GM12874 (cell line): ENCODE results near the gene CETP.

Experiments
- TF ChIP-seq, protein P1 (sequence below): IDR thresholded peaks from 2 replicates; pipeline ENCODE4 v1.5.1; 2011; ENCODE audit warnings: low read depth, mild to moderate bottlenecking, control low read depth, low read length, moderate library complexity; ENCODE audit not compliant: insufficient read depth

The CETP gene

GRCh38 chr16:56982695-56983094 lies 20.9 kb downstream of the CETP start:
- TF ChIP-seq, protein P1, sequence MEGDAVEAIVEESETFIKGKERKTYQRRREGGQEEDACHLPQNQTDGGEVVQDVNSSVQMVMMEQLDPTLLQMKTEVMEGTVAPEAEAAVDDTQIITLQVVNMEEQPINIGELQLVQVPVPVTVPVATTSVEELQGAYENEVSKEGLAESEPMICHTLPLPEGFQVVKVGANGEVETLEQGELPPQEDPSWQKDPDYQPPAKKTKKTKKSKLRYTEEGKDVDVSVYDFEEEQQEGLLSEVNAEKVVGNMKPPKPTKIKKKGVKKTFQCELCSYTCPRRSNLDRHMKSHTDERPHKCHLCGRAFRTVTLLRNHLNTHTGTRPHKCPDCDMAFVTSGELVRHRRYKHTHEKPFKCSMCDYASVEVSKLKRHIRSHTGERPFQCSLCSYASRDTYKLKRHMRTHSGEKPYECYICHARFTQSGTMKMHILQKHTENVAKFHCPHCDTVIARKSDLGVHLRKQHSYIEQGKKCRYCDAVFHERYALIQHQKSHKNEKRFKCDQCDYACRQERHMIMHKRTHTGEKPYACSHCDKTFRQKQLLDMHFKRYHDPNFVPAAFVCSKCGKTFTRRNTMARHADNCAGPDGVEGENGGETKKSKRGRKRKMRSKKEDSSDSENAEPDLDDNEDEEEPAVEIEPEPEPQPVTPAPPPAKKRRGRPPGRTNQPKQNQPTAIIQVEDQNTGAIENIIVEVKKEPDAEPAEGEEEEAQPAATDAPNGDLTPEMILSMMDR, result no peak

DNA sequence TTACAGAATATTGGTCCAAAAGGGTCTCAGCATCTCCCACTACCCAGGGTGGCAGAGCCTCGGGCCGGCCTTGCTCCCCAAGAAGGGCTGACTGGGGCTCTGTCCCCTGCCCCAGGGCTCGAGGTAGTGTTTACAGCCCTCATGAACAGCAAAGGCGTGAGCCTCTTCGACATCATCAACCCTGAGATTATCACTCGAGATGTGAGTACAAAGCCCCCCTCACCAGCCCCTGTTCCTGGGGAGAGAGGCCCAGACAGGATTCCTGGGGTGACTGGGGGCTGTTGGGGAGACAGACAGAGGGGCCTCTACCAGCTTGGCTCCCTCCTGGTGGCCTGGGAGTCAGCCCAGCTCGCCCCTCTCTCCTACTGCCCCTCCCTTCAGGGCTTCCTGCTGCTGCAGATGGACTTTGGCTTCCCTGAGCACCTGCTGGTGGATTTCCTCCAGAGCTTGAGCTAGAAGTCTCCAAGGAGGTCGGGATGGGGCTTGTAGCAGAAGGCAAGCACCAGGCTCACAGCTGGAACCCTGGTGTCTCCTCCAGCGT lies 21.5 kb downstream of the CETP start:
- TF ChIP-seq, protein P1, result no peak

DNA sequence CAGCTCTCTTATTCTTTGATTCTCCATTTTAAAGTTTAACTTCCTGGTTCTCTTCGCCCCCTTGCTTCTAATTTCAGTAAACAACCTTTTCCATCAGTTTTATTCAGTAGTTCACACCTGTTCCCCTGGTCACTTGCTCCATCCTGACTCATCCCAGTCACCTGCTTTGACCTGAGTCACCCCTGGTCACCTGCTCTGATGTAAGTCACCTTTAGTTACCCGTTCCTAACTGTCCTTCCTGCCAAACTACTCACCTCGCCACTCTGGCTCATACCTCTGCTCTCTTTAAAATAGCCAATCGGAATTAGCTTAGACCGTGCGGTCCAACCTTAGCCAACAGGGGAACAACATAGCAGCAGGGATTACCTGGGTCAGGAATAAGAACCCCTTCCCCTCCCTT lies 22.9 kb downstream of the CETP start:
- TF ChIP-seq, protein P1, result no peak

- TF ChIP-seq, protein P1, result no peak
Observed at GRCh38 chr16:56985288-56985961, 23.7 kb downstream of the CETP start.

GRCh38 chr16:56985962-56986360 lies 24.2 kb downstream of the CETP start:
- TF ChIP-seq, protein P1, result no peak

- TF ChIP-seq, protein P1, result no peak
Observed at GRCh38 chr16:56986361-56986760, 24.6 kb downstream of the CETP start.

DNA sequence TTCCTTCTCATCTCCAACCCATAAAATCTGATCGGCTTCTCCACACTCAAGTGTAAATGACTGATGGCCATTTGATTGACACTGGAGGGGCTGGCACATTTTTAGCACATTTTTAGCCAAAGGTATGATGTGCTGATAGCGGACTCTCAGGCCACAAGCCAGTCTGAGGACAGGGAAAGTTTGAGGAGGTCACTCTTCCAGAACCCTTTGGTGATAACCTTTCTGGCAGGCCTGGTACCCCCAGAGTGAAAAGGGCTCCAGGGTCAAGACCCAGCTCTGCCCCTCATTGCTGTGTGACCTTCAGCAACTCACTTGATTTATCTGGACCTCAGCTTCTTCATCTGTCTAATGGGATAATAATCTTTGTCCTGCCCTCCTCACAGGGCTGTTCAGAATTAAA lies 25.9 kb downstream of the CETP start:
- TF ChIP-seq, protein P1, result no peak
